Measurements from ENCODE around the gene CABCOCO1.

Gene CABCOCO1

DNA sequence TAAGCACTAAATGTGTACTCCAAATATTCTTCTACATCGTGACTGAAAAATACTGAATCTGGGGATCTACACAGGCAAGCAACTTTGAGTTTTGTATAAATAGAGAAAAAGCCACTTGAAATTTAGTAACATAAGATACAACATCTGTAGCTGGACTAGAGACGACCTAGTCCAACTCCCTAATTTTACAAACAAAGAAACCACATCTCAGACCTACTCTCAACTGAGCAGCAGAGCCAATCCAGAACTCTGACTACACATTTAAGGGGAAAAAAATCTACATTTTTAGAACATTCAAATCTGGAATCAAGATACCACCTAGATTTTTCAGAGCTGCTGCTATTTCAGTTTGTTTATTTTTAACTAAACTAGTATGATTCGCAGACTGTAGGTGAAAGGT, 88.9 kb downstream of the CABCOCO1 start:
- no peak for DNase-seq (ENCODE audit: low spot score)
- TF ChIP-seq, protein P1, sequence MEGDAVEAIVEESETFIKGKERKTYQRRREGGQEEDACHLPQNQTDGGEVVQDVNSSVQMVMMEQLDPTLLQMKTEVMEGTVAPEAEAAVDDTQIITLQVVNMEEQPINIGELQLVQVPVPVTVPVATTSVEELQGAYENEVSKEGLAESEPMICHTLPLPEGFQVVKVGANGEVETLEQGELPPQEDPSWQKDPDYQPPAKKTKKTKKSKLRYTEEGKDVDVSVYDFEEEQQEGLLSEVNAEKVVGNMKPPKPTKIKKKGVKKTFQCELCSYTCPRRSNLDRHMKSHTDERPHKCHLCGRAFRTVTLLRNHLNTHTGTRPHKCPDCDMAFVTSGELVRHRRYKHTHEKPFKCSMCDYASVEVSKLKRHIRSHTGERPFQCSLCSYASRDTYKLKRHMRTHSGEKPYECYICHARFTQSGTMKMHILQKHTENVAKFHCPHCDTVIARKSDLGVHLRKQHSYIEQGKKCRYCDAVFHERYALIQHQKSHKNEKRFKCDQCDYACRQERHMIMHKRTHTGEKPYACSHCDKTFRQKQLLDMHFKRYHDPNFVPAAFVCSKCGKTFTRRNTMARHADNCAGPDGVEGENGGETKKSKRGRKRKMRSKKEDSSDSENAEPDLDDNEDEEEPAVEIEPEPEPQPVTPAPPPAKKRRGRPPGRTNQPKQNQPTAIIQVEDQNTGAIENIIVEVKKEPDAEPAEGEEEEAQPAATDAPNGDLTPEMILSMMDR (IDR thresholded peaks at IDR 0.05; ENCODE audit: extremely low read depth, missing control alignments) = no peak

DNA sequence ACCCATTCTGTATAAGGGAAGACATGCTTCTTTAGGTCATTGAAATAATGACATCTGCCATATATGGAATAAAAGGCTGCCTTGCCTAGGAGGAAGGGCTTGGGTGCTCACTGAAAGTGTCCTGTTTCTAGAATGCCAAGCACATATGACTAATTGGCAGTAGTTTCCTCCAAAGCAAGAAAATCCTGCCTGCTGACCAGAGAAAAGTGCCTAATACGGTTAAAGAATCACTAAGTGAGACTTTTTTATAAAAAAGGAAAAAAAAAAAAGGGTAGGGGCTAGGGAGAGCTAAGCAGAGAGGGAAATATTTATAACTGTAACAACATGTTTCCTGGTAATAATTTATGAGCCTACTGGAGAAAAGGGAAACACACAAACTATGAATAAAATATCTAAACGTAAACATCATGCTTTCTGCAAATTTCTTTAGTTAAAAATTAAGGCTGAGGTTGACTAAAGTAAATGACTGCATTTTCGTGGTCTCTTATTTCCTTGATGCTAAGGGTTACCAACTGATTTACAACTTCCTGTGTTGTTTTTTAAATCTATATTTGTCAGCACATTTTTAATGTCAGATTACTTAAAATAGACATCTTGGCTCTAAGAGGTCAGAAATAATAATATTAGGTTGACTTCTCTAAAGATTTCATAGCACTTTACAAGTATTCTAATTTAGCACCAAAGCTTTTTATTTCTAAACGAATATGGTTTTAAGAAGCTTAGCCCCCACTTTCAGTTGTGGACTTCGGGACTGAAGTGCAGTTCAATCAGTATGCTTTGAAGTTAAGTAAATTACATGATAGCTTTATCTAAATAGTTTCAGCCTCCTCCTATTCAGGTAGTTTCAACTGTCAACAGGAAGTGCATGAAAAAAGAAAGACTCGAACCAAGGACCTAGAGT, 89.6 kb downstream of the CABCOCO1 start:
- DNase-seq (ENCODE audit: low spot score) = no peak

DNA sequence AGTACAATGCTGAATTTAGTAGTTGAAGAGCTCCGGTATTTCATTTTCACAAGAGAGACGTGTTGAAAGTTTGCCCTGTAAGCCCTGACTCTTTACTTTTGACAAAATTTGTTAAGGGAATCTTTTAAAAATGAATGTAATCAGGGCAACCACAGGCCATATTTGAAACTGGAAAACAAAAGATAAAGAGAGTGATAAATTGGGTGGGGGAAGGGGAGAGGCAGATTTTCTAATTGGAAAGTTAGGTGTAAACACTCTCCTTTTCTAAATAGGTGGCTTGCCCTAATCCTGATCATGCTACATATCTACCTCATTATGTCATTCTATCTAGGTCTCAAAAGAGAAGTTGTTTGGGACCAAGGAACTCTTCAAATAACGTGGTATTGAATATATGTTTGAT, 90.7 kb downstream of the CABCOCO1 start:
- TF ChIP-seq, protein P1 (IDR thresholded peaks at IDR 0.05; ENCODE audit: extremely low read depth, missing control alignments) = no peak
- DNase-seq (ENCODE audit: low spot score) = no peak

More for the DNA sequence above, 89.6 kb downstream of the CABCOCO1 start:
- TF ChIP-seq, protein P1 (IDR thresholded peaks at IDR 0.05; ENCODE audit: extremely low read depth, missing control alignments) = no peak

DNA sequence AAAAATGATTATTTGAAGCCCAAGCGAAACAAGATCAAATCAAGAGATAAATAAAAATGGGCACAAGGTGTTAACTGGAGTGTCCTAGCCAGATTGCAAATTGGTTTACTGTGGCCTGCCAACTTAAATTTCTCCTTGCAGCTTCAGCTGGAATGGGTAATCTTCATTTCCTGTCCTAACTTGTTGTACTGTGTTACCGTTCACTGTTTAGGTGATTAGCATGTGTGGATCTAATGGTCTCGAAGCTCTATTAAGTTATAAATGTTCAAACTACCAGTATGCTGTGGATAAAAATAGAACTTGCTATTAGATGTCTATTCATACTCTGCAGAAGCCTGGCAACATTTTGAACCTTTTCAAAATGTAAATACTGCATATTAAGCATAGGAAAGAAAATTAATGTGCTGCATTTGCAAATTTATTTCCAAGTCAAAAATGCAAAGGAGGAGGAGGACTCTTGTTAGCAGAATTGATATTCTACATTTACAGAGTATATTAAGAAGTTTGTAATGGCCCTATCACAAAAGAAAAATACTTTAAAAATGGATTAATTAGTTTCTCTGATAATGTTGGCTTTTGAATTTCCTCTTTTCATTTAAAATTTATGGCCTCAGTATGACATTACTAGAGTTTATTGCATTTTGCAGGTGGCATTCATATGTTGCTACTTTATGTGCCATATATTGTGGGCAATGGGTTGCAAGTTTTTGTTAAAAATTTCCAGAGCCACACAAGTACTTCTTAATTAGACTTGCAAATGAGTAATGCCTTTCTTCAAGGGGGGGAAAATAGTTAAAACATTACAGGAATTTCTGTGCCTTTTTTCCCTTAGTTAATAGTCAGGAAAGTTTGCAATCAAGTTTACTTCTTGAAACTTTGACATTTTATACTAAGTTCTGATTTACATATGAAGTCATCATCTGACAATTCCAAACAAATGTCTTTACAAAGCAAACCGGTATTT, 92.1 kb downstream of the CABCOCO1 start:
- DNase-seq (ENCODE audit: low spot score) = no peak
- TF ChIP-seq, protein P1 (IDR thresholded peaks at IDR 0.05; ENCODE audit: extremely low read depth, missing control alignments) = no peak

DNA sequence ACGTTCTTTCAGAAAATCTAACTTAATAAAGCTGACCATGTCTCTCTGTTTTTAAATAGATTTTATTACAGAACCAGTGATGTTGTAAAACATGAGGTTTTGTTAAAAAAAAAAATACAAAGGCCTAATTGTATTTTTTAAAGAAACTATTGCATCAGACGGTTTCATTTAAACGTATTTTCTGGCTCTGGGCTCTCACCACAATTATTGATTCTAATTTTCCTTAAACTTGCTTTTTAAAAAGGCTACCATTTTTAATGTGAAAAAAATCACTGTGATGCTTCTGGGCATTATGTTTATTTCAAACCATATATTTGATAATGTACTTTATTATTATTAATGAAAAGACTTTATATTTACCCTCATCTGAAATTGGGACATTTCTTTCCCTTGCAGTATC, 94.3 kb downstream of the CABCOCO1 start:
- TF ChIP-seq, protein P1 (IDR thresholded peaks at IDR 0.05; ENCODE audit: extremely low read depth, missing control alignments) = no peak
- DNase-seq (ENCODE audit: low spot score) = no peak

DNA sequence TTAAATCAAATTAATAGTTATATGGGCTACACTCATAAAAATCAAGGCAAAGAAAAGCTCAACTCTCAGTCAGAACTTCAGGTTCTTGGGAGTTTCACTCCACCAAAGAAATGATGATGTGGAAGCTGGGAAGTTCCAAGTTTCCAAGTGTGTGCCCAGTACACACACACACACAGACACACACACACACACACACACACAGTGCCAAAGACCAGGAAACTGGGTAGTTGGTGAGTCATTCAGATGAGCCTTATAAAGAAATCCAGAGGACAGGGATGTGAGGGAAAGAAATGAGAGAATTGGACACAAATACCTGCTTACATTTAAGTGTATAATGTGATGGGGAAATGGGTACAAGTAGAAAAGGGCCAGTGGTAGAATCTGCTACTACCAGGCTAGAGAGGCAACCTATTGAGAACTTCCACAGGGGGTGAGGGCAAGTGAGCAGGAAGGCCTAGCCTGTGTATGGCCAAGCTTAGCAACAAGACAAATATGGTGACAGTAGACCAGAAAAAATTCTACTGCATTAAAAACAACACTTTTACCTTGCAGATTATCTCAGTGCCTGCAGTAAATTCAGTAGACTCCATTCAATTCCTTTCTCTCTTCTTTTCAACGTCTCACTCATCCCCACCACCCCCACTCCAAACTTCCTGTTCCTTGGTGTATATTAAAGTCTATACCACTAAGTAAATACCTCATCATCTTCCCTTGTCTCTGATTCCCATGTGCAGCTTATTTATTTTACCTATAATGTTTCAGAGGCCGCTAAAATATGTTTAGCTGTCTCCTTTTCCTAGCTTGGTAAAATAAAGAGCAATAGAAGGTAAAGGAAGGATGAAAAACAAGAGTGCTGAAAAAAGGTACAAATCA, 95.0 kb downstream of the CABCOCO1 start:
- TF ChIP-seq, protein P1 (IDR thresholded peaks at IDR 0.05; ENCODE audit: extremely low read depth, missing control alignments) = no peak
- DNase-seq (ENCODE audit: low spot score) = no peak

Data from GM20000 (cell line).